ENCODE results near the gene SWI5.

Gene SWI5

GRCh38 chr9:128257086-128257825 lies 18.8 kb upstream of the SWI5 start:
- ATAC-seq (ENCODE audit: low read depth) (no peak), DNase-seq (ENCODE audit: low spot score in 2 of 2) (no peak)
- Mint-ChIP-seq H3K36me3 (peaks cover 25% of the 10 kb centered on the region), H3K4me1 (peaks cover 9% of the 10 kb centered on the region), H3K9me3 (no peaks in the 10 kb centered on the region), H3K4me3 (no peak overlapping the region), H3K27ac (no peak overlapping the region), H3K27me3 (peaks cover 4% of the 10 kb centered on the region)

GRCh38 chr9:128257907-128258306 lies 18.2 kb upstream of the SWI5 start:
- H3K27me3 Mint-ChIP-seq, result peaks cover 3% of the 10 kb centered on the region
- H3K9me3 Mint-ChIP-seq, result no peaks in the 10 kb centered on the region
- no peak for ATAC-seq (ENCODE audit: low read depth)

GRCh38 chr9:128258326-128258725 lies 17.8 kb upstream of the SWI5 start:
- ATAC-seq (ENCODE audit: low read depth), result no peak
- H3K27me3 Mint-ChIP-seq, result peaks cover 3% of the 10 kb centered on the region
- peaks cover 32% of the 10 kb centered on the region for H3K36me3 Mint-ChIP-seq
- no peak for DNase-seq (ENCODE audit: low spot score in 2 of 2)
- no peak overlapping the region for H3K4me3 Mint-ChIP-seq
- H3K9me3 Mint-ChIP-seq, result no peaks in the 10 kb centered on the region
- no peak overlapping the region for H3K27ac Mint-ChIP-seq
- H3K4me1 Mint-ChIP-seq, result no peaks in the 10 kb centered on the region

More at GRCh38 chr9:128257907-128258306, 18.2 kb upstream of the SWI5 start:
- H3K36me3 Mint-ChIP-seq, result peaks cover 32% of the 10 kb centered on the region
- no peak overlapping the region for H3K27ac Mint-ChIP-seq
- peaks cover 4% of the 10 kb centered on the region for H3K4me1 Mint-ChIP-seq
- no peak for DNase-seq (ENCODE audit: low spot score in 2 of 2)
- H3K4me3 Mint-ChIP-seq, result no peak overlapping the region

GRCh38 chr9:128259156-128259555 lies 16.9 kb upstream of the SWI5 start:
- DNase-seq (ENCODE audit: low spot score in 2 of 2) (no peak), ATAC-seq (ENCODE audit: low read depth) (no peak)
- Mint-ChIP-seq H3K36me3 (peaks cover 32% of the 10 kb centered on the region), H3K4me1 (no peaks in the 10 kb centered on the region), H3K4me3 (no peak overlapping the region), H3K9me3 (no peaks in the 10 kb centered on the region), H3K27ac (no peak overlapping the region), H3K27me3 (peaks cover 3% of the 10 kb centered on the region)

GRCh38 chr9:128260340-128260739 lies 15.7 kb upstream of the SWI5 start:
- DNase-seq (ENCODE audit: low spot score in 2 of 2) (no peak), ATAC-seq (ENCODE audit: low read depth) (no peak)
- no peaks in the 10 kb centered on the region for H3K4me1 Mint-ChIP-seq
- no peaks in the 10 kb centered on the region for H3K27me3 Mint-ChIP-seq
- no peak overlapping the region for H3K27ac Mint-ChIP-seq
- no peak overlapping the region for H3K4me3 Mint-ChIP-seq
- peaks cover 34% of the 10 kb centered on the region for H3K36me3 Mint-ChIP-seq
- no peaks in the 10 kb centered on the region for H3K9me3 Mint-ChIP-seq

GRCh38 chr9:128262687-128263086 lies 13.4 kb upstream of the SWI5 start:
- Mint-ChIP-seq H3K27me3 (no peaks in the 10 kb centered on the region), H3K4me3 (no peak overlapping the region), H3K4me1 (no peaks in the 10 kb centered on the region), H3K9me3 (no peaks in the 10 kb centered on the region), H3K36me3 (peaks cover 37% of the 10 kb centered on the region), H3K27ac (no peak overlapping the region)
- no peak for DNase-seq (ENCODE audit: low spot score in 2 of 2)
- ATAC-seq (ENCODE audit: low read depth), result no peak

- Mint-ChIP-seq H3K4me1 (no peaks in the 10 kb centered on the region), H3K27me3 (no peaks in the 10 kb centered on the region), H3K4me3 (no peak overlapping the region), H3K9me3 (no peaks in the 10 kb centered on the region), H3K27ac (no peak overlapping the region), H3K36me3 (peaks cover 28% of the 10 kb centered on the region)
- ATAC-seq (ENCODE audit: low read depth) (no peak), DNase-seq (ENCODE audit: low spot score in 2 of 2) (no peak)
Measured at GRCh38 chr9:128265348-128265847, 10.7 kb upstream of the SWI5 start.

- no peak overlapping the region for H3K27ac Mint-ChIP-seq
Measured at GRCh38 chr9:128266868-128267590, 9.0 kb upstream of the SWI5 start.

GRCh38 chr9:128271112-128271511 lies 5.0 kb upstream of the SWI5 start:
- Mint-ChIP-seq H3K27me3 (no peaks in the 10 kb centered on the region), H3K4me3 (no peak overlapping the region), H3K36me3 (peaks cover 18% of the 10 kb centered on the region), H3K27ac (no peak overlapping the region), H3K9me3 (no peaks in the 10 kb centered on the region), H3K4me1 (peaks cover 6% of the 10 kb centered on the region)
- no peak for DNase-seq (ENCODE audit: low spot score in 2 of 2)
- no peak for ATAC-seq (ENCODE audit: low read depth)

More at GRCh38 chr9:128266868-128267590, 9.0 kb upstream of the SWI5 start:
- no peaks in the 10 kb centered on the region for H3K27me3 Mint-ChIP-seq
- ATAC-seq (ENCODE audit: low read depth) (no peak), DNase-seq (ENCODE audit: low spot score in 2 of 2) (no peak)
- H3K4me1 Mint-ChIP-seq, result no peaks in the 10 kb centered on the region
- H3K9me3 Mint-ChIP-seq, result no peaks in the 10 kb centered on the region
- H3K4me3 Mint-ChIP-seq, result no peak overlapping the region
- peaks cover 22% of the 10 kb centered on the region for H3K36me3 Mint-ChIP-seq

- H3K36me3 Mint-ChIP-seq, result peaks cover 18% of the 10 kb centered on the region
- H3K4me1 Mint-ChIP-seq, result peaks cover 10% of the 10 kb centered on the region
- no peak for ATAC-seq (ENCODE audit: low read depth)
- no peaks in the 10 kb centered on the region for H3K9me3 Mint-ChIP-seq
- no peaks in the 10 kb centered on the region for H3K27me3 Mint-ChIP-seq
- DNase-seq (ENCODE audit: low spot score in 2 of 2), result no peak
- no peak overlapping the region for H3K4me3 Mint-ChIP-seq
- no peak overlapping the region for H3K27ac Mint-ChIP-seq
Measured at GRCh38 chr9:128271512-128271911, 4.6 kb upstream of the SWI5 start.

GRCh38 chr9:128274245-128274644 lies 1.8 kb upstream of the SWI5 start:
- no peaks in the 10 kb centered on the region for H3K27me3 Mint-ChIP-seq
- H3K4me3 Mint-ChIP-seq, result peak overlapping the region; percentile 85
- H3K4me1 Mint-ChIP-seq, result peaks cover 17% of the 10 kb centered on the region
- H3K36me3 Mint-ChIP-seq, result peaks cover 13% of the 10 kb centered on the region
- no peaks in the 10 kb centered on the region for H3K9me3 Mint-ChIP-seq
- H3K27ac Mint-ChIP-seq, result no peak overlapping the region
- no peak for DNase-seq (ENCODE audit: low spot score in 2 of 2)
- ATAC-seq (ENCODE audit: low read depth), result no peak

GRCh38 chr9:128275198-128276007 lies 673 bp upstream of the SWI5 start, which contains the start of gene GOLGA2:
Gene GOLGA2 (minus strand): TSS chr9:128276007. CDS start chr9:128275976, 31 bp downstream.
- Mint-ChIP-seq H3K9me3 (no peaks in the 10 kb centered on the region), H3K27ac (peak within 1 kb of the TSS; percentile 97), H3K4me3 (peak within 1 kb of the TSS; percentile 85), H3K36me3 (peaks cover 14% of the 10 kb centered on the region), H3K27me3 (no peaks in the 10 kb centered on the region), H3K4me1 (peaks cover 17% of the 10 kb centered on the region)
- ATAC-seq (ENCODE audit: low read depth) (peak; percentile 59), DNase-seq (ENCODE audit: low spot score in 2 of 2) (no peak)

GRCh38 chr9:128276574-128277270 lies 646 bp downstream of the SWI5 start:
- Mint-ChIP-seq H3K36me3 (peaks cover 10% of the 10 kb centered on the region), H3K27ac (peak overlapping the region; percentile 97), H3K4me3 (peak overlapping the region; percentile 85), H3K27me3 (no peaks in the 10 kb centered on the region), H3K4me1 (peaks cover 17% of the 10 kb centered on the region), H3K9me3 (no peaks in the 10 kb centered on the region)
- ATAC-seq (ENCODE audit: low read depth) (no peak), DNase-seq (ENCODE audit: low spot score in 2 of 2) (no peak)
